ENCODE data around the gene CHST6.

DNA sequence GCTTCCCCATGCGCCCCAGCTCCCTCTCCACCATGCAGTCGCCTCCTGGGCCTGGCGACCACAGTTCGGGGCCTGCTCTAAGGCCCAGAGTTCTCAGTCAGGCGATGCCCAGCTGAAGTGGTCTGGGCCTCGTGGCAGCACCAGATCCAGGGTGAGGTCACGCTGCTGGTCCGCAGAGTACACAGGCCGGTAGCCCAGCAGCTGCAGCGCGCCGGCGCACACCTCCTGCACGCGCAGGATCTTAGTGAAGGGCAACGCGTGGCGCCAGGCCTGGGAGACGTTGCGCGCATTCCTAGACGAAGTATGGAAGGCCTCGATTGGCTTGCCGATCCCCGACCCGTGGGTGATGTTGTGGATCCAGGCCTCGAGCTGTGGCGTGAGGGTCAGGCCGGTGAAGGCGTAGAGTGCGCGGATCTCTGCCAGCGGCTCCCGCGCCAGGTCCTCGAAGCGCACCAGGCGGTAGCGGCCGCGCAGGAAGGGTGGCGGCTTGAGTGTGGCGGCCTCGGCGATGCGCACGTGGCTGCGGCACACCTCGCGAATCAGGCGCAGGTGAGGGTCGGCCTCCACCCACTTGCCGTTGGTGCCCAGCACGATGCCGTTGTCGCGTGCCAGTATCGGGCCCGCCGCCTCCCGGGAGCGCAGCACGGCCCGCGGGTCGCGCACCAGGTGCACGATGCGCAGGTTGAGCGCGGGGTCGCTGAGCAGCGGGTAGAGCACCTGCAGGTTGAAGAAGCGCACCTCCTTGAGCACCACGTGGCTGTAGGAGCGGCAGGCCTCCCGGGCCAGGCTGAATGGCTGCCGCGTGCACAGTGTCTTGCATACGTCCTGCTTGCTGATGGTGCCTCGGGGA lies 34.0 kb upstream of the CHST6 start:
- no peak for TF ChIP-seq EZH2 (IDR thresholded peaks at IDR 0.05; ENCODE audit: low read depth)
- TF ChIP-seq, protein P1, sequence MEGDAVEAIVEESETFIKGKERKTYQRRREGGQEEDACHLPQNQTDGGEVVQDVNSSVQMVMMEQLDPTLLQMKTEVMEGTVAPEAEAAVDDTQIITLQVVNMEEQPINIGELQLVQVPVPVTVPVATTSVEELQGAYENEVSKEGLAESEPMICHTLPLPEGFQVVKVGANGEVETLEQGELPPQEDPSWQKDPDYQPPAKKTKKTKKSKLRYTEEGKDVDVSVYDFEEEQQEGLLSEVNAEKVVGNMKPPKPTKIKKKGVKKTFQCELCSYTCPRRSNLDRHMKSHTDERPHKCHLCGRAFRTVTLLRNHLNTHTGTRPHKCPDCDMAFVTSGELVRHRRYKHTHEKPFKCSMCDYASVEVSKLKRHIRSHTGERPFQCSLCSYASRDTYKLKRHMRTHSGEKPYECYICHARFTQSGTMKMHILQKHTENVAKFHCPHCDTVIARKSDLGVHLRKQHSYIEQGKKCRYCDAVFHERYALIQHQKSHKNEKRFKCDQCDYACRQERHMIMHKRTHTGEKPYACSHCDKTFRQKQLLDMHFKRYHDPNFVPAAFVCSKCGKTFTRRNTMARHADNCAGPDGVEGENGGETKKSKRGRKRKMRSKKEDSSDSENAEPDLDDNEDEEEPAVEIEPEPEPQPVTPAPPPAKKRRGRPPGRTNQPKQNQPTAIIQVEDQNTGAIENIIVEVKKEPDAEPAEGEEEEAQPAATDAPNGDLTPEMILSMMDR (conservative IDR thresholded peaks at IDR 0.05) = no peak

Data from PC-9 (cell line).